ENCODE measurements around the gene NAPSA.
"Not testable (repeated sequence)": the region's sequence is repeated elsewhere in the genome, so short reads cannot be mapped to it uniquely, and the experiment has no call there.

The NAPSA gene

GRCh38 chr19:50394017-50394416 lies 28.6 kb upstream of the NAPSA start:
- DNase-seq (ENCODE audit: low spot score) = no peak
- in situ Hi-C loops (cut with MboI; ENCODE audit: low pct_unique_long_range_greater_than_20kb, low sequenced_read_pairs, unreplicated experiment) = no loop called here
- no peak for TF ChIP-seq CTCF (IDR thresholded peaks at IDR 0.05; ENCODE audit: extremely low read depth, insufficient read depth, missing control alignments)

- no peak for DNase-seq (ENCODE audit: low spot score)
- no peak for TF ChIP-seq CTCF (IDR thresholded peaks at IDR 0.05; ENCODE audit: extremely low read depth, insufficient read depth, missing control alignments)
- in situ Hi-C loops (cut with MboI; ENCODE audit: low pct_unique_long_range_greater_than_20kb, low sequenced_read_pairs, unreplicated experiment) = no loop called here
These were observed 28.1 kb upstream of the NAPSA start for GRCh38 chr19:50393589-50393988.

GRCh38 chr19:50392759-50393158 lies 27.3 kb upstream of the NAPSA start:
- no peak for TF ChIP-seq CTCF (IDR thresholded peaks at IDR 0.05; ENCODE audit: extremely low read depth, insufficient read depth, missing control alignments)
- in situ Hi-C loops (cut with MboI; ENCODE audit: low pct_unique_long_range_greater_than_20kb, low sequenced_read_pairs, unreplicated experiment) = no loop called here
- no peak for DNase-seq (ENCODE audit: low spot score)

GRCh38 chr19:50390952-50391351 lies 25.5 kb upstream of the NAPSA start:
- DNase-seq (ENCODE audit: low spot score); in situ Hi-C loops (cut with MboI; ENCODE audit: low pct_unique_long_range_greater_than_20kb, low sequenced_read_pairs, unreplicated experiment): not testable (repeated sequence)

GRCh38 chr19:50390295-50390694 lies 24.9 kb upstream of the NAPSA start:
- DNase-seq (ENCODE audit: low spot score); in situ Hi-C loops (cut with MboI; ENCODE audit: low pct_unique_long_range_greater_than_20kb, low sequenced_read_pairs, unreplicated experiment): not testable (repeated sequence)

- TF ChIP-seq CTCF (IDR thresholded peaks at IDR 0.05; ENCODE audit: extremely low read depth, insufficient read depth, missing control alignments) = no peak
- no peak for DNase-seq (ENCODE audit: low spot score)
- in situ Hi-C loops (cut with MboI; ENCODE audit: low pct_unique_long_range_greater_than_20kb, low sequenced_read_pairs, unreplicated experiment) = no loop called here
These were observed 22.4 kb upstream of the NAPSA start for GRCh38 chr19:50387868-50388245.

GRCh38 chr19:50387176-50387867 lies 21.9 kb upstream of the NAPSA start:
- TF ChIP-seq CTCF (IDR thresholded peaks at IDR 0.05; ENCODE audit: extremely low read depth, insufficient read depth, missing control alignments) = no peak
- in situ Hi-C loops (cut with MboI; ENCODE audit: low pct_unique_long_range_greater_than_20kb, low sequenced_read_pairs, unreplicated experiment) = no loop called here
- DNase-seq (ENCODE audit: low spot score) = no peak
